SKM-1 treated with dmso at 0.1 percent for 144 hours (cell line): Measurements from ENCODE around the gene ANKRD42.

Experiments
- DNase-seq: peaks from one replicate; lab custom pipeline; 2025; ENCODE audit not compliant: unreplicated experiment; lab: John Stamatoyannopoulos, UW

Gene ANKRD42

DNA sequence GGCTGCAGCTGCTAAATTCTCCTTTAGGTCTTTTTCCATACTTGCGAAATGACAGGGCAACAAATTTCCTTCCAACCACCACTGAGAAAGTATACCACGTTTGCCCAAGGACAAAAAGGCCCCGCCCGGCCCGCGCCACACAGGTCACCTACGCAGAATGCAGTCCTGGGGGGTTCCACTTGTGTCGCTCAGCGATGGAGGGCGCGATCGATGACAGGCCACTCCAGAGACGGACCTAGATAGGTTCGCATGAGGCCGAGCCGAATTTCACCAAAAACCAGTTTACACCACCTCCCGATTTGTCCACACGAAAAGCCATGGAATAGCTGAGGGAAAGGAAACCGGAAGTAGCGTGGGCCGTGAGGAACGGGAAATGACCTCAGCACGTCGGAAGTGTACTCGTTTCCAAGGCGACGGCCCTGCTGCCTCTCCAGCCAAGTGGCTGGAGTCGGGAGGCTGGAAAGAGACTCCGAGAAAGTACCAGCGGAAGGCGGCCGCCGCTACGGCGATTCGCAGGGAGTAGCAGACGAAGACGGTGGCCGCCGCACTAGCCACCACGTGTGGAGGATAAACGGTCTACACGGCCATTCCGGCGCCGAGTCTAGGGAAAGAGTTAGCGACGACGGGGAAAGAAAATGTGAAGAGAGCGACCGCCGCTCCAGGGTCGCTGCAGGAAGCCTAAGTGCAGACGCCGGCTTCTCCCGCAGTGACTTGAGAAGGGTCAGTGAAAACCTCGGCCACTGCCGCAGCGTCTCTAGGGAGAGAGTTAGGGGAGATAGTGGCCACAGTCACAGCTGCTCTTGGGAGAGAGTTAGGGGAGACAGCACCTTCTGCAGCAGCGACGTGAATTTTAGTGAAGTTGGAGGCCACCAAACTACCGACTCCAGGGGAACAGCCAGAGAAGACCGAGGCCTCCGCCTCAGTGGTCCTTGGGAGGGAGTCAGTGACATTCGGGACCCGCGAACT is at the start of gene ANKRD42:
ANKRD42 (plus strand) TSS at position 398 of the 966 bp plus-strand sequence. CDS start 959 bp downstream, outside the sequence.
- peak; percentile 93 for DNase-seq

DNA sequence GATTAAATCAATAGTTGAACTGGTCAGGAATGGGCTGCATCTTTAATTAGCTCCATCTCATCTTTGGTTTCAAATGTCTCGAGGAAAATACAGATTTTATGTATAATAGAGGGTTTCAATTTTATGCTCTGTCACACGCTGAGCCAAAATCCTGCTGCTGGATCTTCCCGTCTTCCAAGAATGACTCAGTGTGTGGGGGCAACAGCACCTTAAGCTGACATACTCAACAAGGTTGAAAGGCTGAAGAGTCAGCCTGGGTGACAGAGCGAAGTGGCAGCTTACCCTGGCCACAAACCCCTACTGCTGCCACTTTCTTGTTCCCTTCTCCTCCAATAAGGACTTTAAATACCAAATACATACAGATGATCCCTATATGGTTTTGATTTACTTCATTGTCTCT is 45.6 kb upstream of the ANKRD42 start:
- DNase-seq: no peak

DNA sequence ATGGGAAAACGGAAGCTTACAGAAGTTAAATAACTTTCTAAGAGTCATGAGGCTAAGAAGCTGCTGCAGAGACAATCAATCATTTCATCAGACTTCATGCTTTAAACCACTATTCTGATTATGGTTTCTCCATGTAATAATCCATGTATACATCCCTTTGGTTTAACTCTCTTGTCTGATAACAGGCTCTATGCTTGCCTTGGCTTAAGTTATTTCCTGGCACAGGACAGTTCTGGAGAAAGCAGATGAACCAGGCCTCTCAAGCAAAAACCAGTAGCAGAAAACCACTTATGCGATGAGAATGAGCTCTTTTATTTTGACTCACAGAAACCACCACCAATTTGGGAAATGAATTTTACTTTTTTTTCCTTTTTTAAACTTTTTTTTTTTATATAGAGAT is 43.1 kb upstream of the ANKRD42 start:
- no peak for DNase-seq

DNA sequence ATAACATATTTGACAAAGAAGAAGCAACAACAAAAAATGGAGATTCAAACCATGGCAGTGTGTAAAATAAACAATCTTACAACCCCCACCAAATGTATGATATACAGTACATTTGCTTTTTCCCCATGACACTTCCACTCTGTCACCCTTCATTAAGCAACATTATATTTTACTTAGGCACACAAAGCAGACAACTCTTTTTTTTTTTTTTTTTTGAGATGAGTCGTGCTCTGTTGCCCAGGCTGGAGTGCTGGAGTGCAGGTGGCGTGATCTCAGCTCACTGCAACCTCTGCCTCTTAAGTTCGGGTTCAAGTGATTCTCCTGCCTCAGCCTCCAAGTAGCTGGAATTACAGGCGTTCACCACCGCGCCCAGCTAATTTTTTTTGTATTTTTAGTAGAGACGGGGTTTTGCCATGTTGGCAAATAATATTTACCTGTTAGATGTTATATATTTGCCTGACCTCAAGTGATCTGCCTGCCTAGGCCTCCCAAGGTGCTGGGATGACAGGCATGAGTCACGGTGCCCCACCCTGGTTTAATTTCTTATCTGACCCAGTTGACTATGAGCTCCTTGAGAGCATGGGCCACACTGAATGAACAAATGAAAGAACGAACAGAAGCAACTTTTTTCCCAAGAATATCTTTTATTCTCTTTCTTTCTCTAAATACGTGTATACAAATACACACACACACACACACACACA is 42.1 kb upstream of the ANKRD42 start:
- DNase-seq: no peak

DNA sequence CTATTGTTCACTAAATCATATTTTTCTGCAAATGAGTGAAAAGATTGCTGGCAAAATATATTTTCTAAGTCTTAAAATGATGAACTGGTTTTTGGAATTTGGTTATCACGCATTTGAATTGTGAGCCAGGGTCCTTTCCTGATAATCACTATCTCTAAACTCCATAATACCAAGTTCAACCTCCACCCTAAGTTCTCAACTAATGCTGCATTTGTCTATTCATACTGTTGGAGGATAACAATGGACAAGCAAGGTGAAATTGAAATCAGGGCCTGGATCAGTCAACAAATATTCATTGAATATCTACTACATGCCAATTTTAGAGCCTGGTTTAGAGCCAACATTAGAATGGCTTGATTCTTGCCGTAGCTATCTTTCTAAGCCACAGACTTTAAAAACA is 41.2 kb upstream of the ANKRD42 start:
- no peak for DNase-seq

DNA sequence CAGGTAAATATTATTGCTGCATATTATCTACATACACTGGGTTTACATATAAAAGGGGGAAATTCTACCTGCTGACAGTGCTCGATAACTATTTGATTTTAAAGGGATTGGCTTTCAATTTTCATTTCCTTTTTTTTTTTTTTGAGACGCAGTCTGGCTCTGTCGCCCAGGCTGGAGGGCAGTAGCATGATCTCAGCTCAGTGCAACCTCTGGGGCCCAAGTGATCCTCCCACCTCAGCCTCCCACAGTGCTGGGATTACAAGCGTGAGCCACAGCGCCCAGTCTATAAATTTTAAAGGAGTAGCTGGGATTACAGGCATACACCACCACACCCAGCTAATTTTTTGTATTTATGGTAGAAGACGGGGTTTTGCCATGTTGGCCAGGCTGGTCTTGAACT is 39.7 kb upstream of the ANKRD42 start:
- DNase-seq: no peak

DNA sequence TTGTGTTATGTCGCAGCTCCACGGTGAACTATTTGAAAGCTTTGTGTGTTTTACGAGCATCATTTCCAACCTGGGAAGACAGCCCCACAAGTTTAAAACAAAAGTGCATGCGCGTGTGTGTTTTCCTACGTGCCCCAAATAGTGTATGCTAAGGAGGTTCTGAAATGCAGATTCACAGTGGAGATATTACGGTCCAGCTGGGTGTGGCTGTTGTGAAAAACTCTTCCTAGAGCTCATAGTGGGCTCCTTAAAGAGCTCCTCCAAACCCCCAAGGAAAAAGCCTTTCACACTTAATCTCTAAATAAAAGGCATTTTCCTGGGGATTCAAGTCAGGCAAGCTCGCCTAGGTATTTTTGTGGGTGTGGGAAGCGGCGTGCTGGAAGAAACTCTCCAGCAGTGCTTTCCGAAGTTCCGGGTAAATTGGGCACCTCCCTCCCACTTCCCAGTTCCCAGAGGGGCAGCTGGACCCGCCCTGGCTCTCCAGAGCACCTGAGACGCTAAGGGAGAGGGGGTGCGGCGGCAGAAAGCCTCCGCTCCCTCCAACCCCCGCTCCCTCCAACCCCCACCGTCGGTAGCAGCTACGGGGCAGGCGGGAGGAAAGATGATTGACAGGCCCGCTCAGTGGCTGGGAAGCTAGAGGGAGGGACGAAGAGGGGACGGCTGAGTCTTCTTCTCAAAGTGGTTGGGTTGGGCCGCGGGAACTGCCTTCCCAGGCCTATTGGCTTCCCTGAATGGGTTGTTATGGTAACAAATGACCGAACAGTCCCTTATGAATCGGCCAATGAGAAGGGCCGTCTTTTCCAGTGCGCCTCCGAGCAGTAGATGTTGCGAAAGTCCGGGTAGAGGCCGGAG is 37.1 kb upstream of the ANKRD42 start:
- DNase-seq: peak; percentile 100

DNA sequence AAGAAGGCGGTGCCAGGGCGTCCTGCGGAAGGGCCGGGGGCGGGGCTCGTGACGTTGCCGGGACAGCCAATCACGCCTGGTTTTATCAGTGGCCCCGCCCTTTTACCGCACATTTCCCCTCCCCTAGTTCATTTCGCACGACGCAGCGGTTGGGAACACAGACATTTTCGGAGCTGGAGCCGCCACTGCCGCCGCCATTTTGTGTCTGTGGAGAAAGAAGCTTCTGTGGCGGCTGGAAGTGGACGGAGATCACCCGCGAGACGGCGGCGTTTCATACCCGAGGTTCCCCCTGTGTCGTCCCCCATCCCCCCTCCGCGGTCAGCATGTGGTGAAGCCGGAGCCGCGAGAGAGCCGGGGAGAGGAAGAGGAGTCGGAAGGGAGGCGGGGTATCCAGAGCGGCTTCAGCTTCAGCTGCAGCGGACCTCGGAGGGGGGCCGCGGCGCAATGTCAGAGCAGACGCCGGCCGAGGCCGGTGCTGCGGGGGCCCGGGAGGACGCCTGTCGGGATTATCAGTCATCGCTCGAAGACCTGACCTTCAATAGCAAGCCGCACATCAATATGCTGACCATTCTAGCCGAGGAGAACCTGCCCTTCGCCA is 36.4 kb upstream of the ANKRD42 start, which contains the start of gene PCF11:
PCF11 (plus strand) TSS at position 136 of the 598 bp plus-strand sequence; CDS start at position 445, 309 bp downstream.
- no peak for DNase-seq

DNA sequence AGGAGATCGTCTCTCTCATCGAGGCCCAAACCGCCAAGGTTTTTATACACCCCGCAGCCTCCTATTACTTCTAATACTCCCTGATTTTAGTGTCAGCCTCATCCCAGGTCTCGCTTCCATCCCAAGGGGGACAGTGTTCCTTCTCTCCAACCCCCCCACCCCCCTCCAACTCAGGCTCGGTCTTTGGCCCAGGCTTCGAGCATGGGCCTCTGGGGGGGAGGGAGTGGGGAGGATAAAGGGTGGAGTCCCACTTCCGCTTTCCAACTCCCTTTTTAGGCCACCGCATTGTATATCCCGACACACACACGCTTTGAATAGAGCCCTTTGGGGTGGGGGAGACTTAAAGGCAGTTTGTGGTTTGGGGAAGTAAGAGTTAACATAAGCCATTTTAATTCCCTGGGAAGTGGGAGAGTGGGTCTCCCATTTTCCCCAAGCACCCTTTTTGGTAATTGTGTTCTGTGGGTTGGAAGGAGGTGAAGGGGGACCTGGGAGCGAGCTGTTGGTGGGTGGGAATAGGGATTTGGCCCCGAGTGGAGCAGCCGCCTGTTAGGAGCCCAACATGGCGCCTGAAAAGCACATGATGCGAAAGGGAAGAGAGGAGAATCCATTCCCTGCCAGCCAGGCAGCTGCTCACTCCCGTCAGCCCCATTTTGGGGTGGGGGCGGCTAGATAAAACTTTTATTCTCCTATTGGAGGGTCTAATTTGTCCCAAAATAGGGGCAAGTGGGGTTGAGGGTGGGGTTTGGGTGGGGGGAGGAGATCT is 35.7 kb upstream of the ANKRD42 start:
- DNase-seq: peak; percentile 86

DNA sequence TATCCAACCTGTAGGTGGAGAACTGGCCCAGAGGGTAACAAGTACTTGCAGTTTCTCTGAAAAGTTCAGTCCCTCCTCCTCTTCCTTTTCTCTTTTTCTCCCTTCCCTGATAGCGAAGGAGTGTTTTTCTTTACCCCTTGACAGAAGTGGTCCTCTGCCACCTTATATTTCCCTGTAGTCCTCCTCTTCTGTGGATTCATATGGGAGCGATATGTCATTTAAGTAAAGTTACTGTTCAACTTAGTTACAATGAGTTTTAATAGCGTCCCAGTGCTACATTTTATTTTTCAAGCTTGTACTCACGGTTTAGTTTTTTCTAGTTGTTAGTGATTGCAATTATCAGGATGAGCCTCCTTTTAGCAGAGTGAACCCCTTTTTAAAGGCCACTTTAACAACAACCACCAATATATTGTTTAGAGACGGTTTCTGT is 35.1 kb upstream of the ANKRD42 start:
- DNase-seq: peak; percentile 25

DNA sequence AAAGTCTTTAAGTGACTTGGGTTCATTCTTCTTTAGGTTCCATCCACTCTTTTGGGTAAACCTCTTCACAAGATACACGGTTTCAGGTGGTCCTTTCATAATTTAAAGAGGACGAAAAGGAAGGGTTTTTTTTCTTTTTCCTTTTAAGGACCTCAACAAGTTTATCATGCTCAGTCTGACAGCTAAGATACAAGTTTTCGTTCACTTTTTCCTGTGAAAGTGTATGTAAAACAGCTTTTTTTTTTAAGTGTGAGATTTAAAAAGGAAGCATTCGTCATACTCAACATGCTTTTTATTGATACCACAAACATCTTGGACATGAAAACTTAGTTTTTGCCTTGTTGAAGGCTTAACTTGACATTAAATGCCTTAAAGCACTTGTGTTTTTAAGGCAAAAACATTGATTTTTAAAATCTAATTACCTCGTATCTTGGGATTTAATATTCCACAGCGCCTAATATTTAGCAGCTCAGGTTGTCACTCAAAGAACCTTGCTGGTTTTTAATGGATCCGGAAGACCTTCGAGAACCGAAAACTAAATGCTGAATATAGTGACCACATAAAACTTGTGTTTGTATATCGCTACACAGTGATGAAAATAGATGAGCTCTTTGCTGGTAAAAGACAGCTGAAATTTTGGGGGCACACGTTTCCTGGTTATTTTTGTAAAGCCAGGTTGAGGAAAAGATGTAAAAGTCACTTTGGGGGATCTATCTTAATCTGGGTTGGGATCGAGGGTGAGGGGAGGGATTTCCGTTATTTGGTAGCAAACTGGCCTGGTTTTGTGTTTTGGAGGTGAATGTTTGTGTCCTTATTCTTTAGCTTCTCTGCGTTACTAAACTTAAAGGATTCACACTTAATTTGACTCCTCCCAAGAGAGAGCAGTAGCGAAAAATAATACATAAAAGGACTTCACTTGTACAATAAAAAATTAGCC is 34.3 kb upstream of the ANKRD42 start:
- DNase-seq: no peak

DNA sequence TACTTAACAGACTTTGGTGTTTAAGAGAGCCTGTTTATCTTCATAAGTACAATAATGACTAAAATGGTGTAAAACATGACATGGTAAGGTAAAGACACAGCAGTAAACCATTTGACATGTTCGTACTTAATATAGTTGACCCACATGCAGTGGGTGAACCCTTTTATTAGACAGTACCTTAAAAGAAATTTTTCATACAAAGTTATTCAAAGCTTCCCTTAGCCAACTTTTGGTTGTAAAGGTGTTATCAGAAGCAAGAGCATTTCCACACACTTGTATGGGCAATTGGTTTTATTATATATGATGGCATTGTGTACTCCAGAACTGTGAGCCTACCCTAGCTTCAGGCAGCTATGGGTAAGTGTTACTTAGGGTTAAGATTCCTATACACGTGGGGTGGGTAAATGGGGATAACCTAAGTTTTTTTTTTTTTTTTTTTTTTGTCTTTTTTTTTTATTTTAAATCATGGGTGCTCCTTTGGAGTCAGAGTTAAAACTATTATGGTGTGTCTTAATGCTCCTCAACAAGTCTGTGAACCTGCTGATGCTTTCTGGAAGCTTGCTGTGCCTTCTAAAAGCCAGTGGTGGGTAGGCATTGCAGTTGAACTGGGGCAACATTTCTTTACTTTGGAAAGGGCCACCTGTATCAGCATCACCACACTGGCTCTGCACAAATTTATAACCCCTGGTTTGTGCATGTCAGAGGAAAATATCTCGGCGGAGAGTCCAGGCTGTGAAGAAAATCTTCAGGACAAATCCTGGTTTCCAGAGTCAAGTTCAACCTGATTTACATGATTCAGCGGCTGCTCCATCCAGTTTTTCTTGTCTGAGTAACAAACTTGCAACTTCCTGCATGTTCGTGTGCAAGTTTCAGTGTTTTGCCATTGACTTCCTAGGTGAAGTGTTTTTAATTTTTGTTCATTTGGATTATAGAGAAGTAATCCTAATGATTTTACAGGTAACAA is 33.3 kb upstream of the ANKRD42 start:
- no peak for DNase-seq

DNA sequence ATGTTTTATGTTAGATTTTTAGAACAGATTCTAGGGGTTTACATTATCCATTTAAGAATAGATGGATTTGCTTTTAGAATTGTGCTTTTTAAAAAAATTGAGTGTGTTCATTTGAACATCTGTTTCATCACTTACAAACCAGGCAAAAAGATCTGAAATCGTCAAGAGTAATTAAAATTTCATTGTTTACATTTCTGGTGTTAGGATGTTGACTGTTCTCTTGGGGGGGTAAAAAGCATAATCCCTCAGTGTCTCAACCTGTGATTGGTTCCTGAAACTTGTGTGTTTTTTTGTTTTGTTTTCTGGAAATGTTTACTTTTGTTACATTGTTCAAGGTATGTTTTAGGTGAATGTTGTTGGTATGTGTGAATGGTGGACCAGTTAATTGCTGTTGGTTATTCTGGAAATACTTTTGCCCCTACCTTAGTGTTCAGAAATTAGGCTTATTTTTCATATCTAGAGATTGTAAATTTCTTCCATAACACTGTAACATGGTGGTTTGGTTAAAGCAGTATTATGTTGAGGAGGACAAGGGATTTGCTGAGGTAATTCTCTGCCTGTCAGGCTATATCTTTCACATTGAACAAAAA is 31.8 kb upstream of the ANKRD42 start:
- DNase-seq: no peak

DNA sequence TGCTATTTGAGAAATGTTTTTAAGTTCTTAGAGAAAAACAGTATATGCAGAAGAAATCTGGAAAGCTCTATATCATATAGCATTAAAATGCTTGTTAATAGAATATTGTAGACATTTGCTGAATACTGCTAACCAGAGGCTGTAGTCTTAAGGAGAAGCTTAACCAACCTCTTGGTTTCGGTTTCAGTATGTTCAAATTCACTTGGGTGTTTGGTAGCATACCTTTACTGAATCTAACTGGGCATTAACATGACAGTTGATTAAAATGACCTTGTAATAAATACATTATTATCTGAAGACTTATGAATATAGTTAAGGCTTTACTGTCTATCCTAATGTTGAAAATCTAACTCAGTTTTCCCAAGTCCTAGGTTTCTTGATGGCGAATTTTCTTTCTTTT is 31.1 kb upstream of the ANKRD42 start:
- no peak for DNase-seq

DNA sequence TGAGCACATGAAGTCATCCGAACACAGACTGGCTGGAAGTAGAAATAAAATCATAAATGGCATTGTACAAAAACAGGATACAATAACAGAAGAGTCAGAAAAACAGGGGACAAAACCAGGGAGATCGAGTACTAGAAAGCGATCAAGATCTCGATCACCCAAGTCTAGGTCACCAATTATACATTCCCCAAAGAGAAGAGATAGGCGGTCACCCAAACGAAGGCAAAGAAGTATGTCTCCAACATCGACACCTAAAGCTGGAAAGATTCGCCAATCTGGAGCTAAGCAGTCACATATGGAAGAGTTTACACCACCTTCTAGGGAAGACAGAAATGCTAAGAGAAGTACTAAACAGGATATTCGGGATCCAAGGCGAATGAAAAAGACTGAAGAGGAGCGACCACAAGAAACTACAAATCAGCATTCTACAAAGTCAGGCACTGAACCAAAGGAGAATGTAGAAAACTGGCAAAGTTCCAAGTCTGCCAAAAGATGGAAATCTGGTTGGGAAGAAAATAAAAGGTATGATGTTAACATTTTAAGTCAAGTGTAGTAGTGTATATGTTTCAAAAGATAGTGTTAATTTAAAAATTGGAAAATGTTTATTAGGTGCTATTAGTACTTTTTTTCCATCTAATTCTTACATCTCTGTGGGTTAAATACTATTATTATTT is 27.2 kb upstream of the ANKRD42 start:
- no peak for DNase-seq

DNA sequence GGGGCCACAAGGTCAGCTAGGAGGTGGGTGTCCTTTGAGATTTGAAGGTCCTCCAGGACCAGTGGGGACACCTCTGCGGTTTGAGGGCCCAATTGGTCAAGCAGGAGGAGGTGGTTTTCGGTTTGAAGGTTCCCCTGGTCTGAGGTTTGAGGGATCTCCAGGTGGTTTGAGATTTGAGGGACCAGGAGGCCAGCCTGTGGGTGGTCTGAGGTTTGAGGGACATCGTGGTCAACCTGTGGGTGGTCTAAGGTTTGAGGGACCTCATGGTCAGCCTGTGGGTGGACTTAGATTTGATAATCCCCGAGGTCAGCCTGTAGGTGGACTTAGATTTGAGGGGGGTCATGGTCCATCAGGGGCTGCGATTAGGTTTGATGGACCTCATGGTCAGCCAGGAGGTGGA is 24.8 kb upstream of the ANKRD42 start:
- no peak for DNase-seq

DNA sequence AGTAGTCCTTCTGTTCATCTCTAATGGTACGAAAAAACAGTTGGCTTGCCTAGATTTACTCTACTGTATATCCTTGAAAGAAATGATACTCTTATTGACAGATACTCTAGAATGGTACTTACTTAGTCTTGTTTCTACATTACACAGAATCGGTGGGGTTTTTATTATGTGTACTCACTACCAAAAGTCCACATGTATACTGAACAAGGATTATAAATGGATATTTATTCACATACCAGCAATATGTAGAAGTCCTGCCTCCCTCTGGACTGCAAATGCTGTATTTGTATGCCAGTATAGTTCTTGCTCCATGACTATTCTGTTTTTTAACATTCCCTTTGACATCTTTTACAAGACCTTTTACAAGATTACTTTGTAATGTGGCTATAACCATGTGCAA is 22.6 kb upstream of the ANKRD42 start:
- no peak for DNase-seq
